DMS53 (cell line): ENCODE measurements around the gene TBC1D32.
"Not testable (repeated sequence)": the region's sequence is repeated elsewhere in the genome, so short reads cannot be mapped to it uniquely, and the experiment has no call there.

Source experiments
- DNase-seq: peaks from one replicate; lab custom pipeline; 2025; lab: John Stamatoyannopoulos, UW

TBC1D32 gene

DNA sequence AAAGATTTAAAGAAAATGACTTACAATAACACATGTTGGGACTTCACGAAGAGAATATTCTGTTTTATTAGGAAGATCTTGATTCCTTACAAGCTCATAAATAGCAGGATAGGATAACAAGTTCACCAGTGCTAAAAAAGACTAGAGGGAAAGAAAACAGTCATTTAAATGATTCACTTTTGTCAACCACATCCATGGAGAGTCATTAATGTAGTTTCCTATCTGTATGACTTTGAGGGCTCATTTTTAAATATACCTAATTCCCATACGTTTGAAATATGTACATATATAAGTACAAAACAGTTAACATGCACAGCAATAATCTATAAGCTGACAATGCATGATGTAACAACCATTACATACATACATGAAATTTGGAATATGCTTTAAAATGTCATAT lies 111.1 kb downstream of the TBC1D32 start:
- DNase-seq = no peak

DNA sequence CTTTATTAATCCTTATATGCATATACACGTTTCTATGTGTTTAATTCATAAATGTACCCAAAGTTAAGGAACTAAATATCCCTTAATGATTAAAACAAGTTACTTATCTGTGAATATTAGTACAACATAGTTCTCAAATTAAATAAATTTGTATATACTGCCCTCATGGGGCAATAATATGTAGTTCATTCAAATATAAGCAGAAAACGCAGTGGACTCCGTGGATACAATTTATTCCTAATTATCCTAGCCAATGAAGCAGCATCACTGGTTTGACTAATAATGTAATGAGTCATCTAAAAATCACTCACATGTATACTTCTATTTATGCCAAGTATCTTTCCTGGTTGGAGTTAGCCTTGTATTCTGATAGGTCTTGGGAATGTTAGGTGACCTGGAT lies 111.6 kb downstream of the TBC1D32 start:
- peak; percentile 22 for DNase-seq

DNA sequence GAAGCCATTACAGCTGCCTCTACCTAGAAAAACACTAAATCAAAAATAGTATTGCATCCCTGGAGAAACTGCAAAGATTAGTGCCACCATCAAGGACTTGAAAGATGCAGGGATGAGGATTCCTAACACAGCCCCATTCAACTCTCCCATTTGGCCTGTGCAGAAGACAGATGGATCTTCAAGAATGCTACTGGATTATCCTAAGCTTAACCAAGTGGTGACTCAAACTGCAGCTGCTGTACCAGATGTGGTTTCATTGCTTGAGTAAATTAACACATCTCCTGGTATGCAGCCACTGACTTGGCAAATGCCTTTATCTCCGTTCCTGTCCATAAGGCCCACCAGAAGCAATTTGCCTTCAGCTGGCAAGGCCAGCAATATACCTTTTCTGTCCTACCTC lies 117.4 kb downstream of the TBC1D32 start:
- DNase-seq = no peak

DNA sequence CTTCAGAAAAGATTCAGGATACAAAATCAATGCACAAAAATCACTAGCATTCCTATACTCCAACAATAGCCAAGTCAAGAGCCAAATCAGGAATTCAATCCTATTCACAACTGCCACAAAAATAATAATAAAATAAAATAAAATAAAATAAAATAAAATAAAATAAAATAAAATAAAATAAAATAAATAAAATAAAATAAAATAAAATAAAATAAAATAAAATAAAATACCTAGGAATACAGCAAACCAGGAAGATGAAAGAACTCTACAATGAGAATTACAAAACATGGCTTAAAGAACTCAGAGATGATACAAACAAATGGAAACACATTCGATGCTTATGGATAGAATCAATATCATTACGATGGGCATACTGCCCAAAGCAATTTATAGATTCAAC lies 120.9 kb downstream of the TBC1D32 start:
- not testable (repeated sequence) for DNase-seq

- DNase-seq = no peak
These were observed 123.3 kb downstream of the TBC1D32 start for GRCh38 chr6:121210943-121211342.

DNA sequence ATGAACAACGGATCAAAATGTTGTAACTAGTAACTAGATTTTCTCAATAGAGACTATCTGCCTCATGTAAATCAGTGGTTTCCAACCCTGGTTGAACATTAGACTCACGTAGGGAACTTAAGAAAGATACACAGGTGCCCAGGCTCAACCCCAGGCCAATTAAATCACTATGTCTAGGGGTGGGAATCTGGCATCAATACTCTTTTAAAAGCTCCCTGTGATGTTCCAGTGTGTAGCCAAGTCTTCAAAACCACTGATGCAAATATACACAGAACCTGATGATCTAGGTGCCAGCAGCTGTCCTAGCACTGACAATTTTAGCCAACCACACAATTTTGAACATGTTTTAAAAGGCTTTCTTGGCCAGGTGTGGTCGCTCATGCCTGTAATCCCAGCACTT lies 128.7 kb downstream of the TBC1D32 start:
- DNase-seq = no peak

- DNase-seq = no peak
These were observed 133.2 kb downstream of the TBC1D32 start for GRCh38 chr6:121201105-121201504.

- DNase-seq = not testable (repeated sequence)
These were observed 138.2 kb downstream of the TBC1D32 start for GRCh38 chr6:121196042-121196441.

DNA sequence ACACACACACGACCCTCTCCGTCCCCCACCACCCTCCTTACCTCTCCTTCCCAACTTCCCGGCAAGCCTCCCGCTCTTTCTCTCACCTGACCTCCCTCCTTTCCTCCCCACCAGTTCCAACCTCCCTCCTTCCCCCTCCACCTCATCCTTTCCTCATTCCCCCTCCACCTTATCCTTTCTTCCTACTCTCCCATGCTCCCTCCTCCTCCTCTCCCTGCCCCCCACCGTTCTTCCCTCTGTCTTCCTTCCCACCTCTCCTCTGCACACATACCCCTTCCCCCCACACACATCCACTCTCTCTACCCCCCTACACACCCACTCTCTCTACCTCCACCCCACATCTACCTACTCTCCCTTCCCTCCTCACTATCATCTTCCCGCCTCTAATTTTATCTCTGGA lies 144.2 kb downstream of the TBC1D32 start:
- no peak for DNase-seq

- no peak for DNase-seq
These were observed 145.9 kb downstream of the TBC1D32 start for GRCh38 chr6:121188356-121188755.

- no peak for DNase-seq
These were observed 146.5 kb downstream of the TBC1D32 start for GRCh38 chr6:121187833-121188200.

GRCh38 chr6:121187200-121187832 lies 147.0 kb downstream of the TBC1D32 start:
- no peak for DNase-seq

DNA sequence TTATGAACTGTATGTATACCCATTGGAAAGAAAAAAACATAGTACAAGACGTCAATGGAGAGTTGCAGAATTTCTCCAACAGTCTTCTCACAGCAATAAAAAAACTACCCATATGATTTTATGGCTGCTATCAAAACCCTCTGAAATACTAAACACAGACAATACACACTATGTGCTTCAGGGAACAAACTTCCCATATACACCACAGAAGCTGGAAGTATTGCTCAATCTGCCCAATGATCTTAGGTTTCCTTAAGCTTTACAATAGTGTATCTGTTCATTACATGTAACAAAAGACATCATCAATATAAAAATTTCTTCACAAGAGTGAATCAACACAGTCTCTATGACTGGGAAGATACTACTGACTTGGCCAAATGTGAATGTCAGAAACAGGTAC lies 150.5 kb downstream of the TBC1D32 start:
- DNase-seq = no peak

GRCh38 chr6:121175827-121176226 lies 158.5 kb downstream of the TBC1D32 start:
- DNase-seq = no peak

GRCh38 chr6:121172451-121172850 lies 161.8 kb downstream of the TBC1D32 start:
- not testable (repeated sequence) for DNase-seq

GRCh38 chr6:121171879-121172278 lies 162.4 kb downstream of the TBC1D32 start:
- no peak for DNase-seq

DNA sequence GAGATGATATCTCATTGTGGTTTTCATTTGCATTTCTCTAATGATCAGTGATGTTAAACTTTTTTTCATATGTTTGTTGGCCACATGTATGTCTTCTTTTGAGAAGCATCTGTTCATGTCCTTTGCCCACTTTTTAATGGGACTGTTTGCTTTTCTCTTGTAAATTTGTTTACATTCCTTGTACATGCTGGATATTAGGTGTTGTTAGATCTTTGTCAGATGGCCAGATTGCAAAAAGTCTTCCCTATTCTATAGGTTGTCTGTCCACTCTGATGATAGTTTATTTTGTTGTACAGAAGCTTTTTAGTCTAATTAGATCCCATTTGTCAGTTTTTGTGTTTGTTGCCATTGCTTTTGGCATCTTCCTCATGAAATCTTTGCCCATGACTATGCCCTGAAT lies 172.4 kb downstream of the TBC1D32 start:
- no peak for DNase-seq

GRCh38 chr6:121160276-121160675 lies 174.0 kb downstream of the TBC1D32 start:
- no peak for DNase-seq

- no peak for DNase-seq
These were observed 175.4 kb downstream of the TBC1D32 start for GRCh38 chr6:121158891-121159290.

- no peak for DNase-seq
These were observed 175.8 kb downstream of the TBC1D32 start for GRCh38 chr6:121158438-121158837.

GRCh38 chr6:121157906-121158305 lies 176.4 kb downstream of the TBC1D32 start:
- no peak for DNase-seq

DNA sequence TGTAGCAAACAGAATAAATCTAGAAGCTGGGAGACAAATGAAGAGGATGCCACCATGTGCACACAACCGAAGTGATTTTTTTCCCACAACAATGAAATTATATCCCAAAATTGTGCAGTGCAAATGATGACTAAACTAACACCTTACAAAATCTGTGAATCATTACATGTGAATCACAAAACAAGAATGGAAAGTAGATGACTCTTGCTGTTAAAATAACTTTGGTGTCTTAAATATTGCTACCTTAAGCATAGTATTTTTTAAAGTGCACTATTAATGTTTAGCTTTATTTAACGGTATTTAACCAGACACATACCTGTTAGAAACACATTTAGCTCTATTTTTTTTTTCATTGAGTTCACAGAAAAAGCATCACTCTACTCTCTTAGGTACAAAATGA lies 190.8 kb downstream of the TBC1D32 start:
- no peak for DNase-seq

- DNase-seq = no peak
These were observed 192.2 kb downstream of the TBC1D32 start for GRCh38 chr6:121142093-121142492.

GRCh38 chr6:121135425-121135824 lies 198.9 kb downstream of the TBC1D32 start:
- DNase-seq = no peak

- no peak for DNase-seq
These were observed 199.4 kb downstream of the TBC1D32 start for GRCh38 chr6:121134922-121135321.
